ENCODE data around the gene TEKT4. TPM values are rescaled to one million over a fixed set of nuclear protein-coding genes. Genes with fewer than 3 reads are reported as not detected.

Gene TEKT4
- total and polyA plus RNA-seq, 2 of the 13 experiments (the other 11 are each of a cell fraction or from before 2014, with no cell fraction given), result not detected

- TF ChIP-seq RBM39 (IDR thresholded peaks at IDR 0.05; ENCODE audit: low read depth, low read length, poor library complexity, severe bottlenecking), result peak; percentile 51
Observed at GRCh38 chr2:94874277-94874997, 3.2 kb downstream of the TEKT4 start (continued).

- 69% methylated on average over 11 of the region's 22 CpGs for WGBS (ENCODE audit: low lambda C conversion rate)
- peaks cover 6 to 39% of the 10 kb centered on the region in 2 experiments; a peak in 4 of 5 replicates for H3K27me3 ChIP-seq (ENCODE audit: control insufficient read depth in 1 of 2, insufficient read depth in 2 of 2, low read length in 2 of 2)
- in situ Hi-C loops (cut with HindIII; ENCODE audit: extremely low pct_ligation_motif_present, low pct_unique_long_range_greater_than_20kb) (no loop called here), intact Hi-C loops (cut with micrococcal nuclease; ENCODE audit: unreplicated experiment) (loop anchor here (2.0 kb wide), 1 partner anchor 82 kb away; no protein-coding TSS in a partner anchor)
- H3K4me2 ChIP-seq (ENCODE audit: low read depth, low read length), result no peak overlapping the region
- H4K20me1 ChIP-seq (ENCODE audit: insufficient read depth, low read length), result peaks cover 9% of the 10 kb centered on the region; the same call in 1 of the 2 replicates
- FAIRE-seq (no peak), ATAC-seq (no peak), DNase-seq (ENCODE audit: low spot score) (no peak)
- ChIA-PET POLR2A (no interaction called here), CTCF (ENCODE audit: low intra/inter-chr PET ratio, low total read pairs) (interaction anchor here (1.6 kb wide), 1 partner anchor 82 kb away, joined by 15 read pairs; no protein-coding TSS in a partner anchor)
- no peak overlapping the region for H3K4me3 ChIP-seq (replicated peaks in 1 of 3; ENCODE audit: insufficient read depth in 1 of 3, low read depth in 2 of 3, low read length in 3 of 3)
- no peaks in the 10 kb centered on the region for H3K36me3 ChIP-seq (replicated peaks in 1 of 2; ENCODE audit: control insufficient read depth in 1 of 2, insufficient read depth in 2 of 2, low read length in 2 of 2)
- no peak overlapping the region for H2AFZ ChIP-seq (ENCODE audit: low read length)
- BruUV-seq (replicated peaks), result no TSS peak
- TF ChIP-seq THAP9 (CRISPR knock-in tag; IDR thresholded peaks at IDR 0.05; ENCODE audit: borderline replicate concordance) (no peak), ZSCAN29 (CRISPR knock-in tag; conservative IDR thresholded peaks at IDR 0.05) (no peak), MXI1 (IDR thresholded peaks at IDR 0.05; ENCODE audit: borderline replicate concordance, low read depth, low read length) (no peak), ZNF225 (CRISPR knock-in tag; IDR thresholded peaks at IDR 0.05) (no peak)
- no peak overlapping the region for H3K9ac ChIP-seq (ENCODE audit: insufficient read depth, low read depth, low read length)
- no peaks in the 10 kb centered on the region for H3K79me2 ChIP-seq (ENCODE audit: insufficient read depth, low read length)
- no peaks in the 10 kb centered on the region for H3K9me3 ChIP-seq (ENCODE audit: low read length)
- H3K4me1 ChIP-seq (ENCODE audit: insufficient read depth, low read length), result no peaks in the 10 kb centered on the region
- H3K27ac ChIP-seq (ENCODE audit: extremely low read length, insufficient read depth, low read length), result no peak overlapping the region
Observed at GRCh38 chr2:94875064-94875819, 4.0 kb downstream of the TEKT4 start.

All from HepG2 (cell line).